Measurements from ENCODE around the gene TMEM117.
"Not testable (repeated sequence)": the region's sequence is repeated elsewhere in the genome, so short reads cannot be mapped to it uniquely, and the experiment has no call there.

Gene TMEM117

DNA sequence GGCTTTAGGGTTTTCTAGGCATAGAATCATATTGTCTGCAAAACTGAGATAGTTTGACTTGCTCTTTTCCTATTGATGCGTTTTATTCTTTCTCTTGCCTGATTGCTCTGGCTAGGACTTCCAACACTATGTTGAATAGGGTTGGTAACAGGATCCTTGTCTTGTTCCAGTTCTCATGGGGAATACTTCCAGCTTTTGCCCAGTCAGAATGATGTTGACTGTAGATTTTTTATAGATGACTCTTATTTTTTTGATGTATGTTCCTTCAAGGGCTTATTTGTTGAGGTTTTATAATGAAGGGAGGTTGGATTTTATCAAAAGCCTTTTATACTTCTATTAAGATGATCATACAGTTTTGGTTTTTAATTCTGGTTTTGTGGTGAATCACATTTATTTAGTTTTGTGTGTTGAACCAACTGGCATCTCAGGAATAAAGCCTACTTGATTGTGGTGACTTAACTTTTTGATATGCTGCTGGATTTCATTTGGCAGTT, 478.2 kb downstream of the TMEM117 start:
- no peak for DNase-seq

DNA sequence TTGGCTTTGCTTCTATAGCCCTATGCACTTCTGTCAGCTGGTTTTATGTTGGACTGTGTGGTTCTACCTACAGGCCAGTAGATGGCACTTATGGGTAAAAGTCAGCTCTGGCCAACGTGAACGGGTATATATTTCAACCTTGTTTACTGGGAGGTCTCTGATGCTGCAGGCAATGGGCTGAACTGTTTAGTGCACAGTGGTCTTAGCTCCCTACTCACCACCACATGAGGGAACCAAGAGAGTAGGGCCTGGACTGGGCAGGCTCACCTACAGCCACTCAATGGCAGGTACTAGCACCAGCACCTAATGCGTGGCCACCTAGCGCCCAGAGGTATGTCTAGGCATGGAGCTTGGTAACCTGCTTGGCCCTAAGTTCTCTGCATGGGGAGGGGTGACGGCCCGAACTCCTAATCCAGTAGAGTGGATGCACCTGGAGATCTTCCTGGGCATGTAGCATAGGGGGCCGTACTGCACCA, 481.8 kb downstream of the TMEM117 start:
- DNase-seq = no peak

- no peak for DNase-seq
These were observed 495.4 kb downstream of the TMEM117 start for GRCh38 chr12:44331269-44331668.

DNA sequence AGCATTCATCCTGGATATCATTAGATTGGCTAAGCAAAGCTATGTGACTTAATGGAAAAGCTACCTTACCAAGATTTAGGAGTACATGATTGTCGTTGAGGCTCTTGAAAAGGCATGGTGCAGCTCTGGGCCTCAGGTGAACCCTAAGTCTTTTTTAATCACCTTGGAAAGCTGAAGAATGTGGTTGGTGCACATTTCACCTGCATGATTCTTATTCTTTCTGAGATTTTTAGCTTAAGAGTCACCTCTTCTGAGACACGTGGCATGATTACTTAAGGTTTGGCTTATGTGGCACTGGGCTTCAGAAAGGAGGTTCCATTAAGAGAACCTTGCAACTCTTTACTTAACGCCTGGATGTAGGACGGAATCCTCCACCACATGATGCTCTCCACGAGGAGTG, 498.5 kb downstream of the TMEM117 start:
- DNase-seq = no peak

GRCh38 chr12:44335030-44335429, 499.1 kb downstream of the TMEM117 start:
- DNase-seq = no peak

DNA sequence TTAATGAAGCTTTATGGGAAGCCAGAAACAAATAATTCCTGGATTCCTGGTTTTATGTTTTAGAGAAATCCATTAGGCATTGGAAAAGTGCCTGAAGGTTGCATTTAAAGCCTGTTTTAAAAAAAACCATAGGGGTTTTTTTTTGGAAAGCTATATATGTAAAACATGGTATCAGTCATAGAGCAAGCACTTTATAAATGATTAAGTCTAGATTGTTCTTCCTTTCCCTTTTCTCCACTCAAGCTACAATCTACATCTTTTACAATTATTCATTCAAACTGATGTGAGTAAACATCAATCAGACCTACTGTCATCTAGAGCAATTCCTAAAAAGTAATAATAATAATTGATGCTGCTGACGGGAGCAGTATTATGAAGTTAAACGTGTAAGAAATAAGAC, 500.7 kb downstream of the TMEM117 start:
- no peak for DNase-seq

DNA sequence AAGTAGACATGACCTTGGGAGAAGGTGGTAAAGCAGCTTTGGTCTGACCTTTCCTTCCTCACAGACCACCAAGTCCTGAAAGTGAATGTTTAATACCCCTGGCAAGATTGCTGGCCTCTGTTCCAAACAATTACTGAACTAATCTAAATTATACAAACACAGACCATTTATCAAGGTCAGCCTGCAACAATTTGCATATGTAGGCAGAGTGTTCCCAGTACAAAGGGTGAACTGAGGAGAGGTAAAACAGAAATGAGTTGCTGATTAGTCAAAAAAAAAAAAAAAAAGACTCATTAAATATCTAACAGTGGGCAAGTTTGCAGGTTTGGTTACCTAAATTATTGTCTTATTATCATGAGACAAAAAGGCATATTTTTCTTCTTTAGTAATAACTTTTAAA, 506.5 kb downstream of the TMEM117 start:
- DNase-seq = no peak

DNA sequence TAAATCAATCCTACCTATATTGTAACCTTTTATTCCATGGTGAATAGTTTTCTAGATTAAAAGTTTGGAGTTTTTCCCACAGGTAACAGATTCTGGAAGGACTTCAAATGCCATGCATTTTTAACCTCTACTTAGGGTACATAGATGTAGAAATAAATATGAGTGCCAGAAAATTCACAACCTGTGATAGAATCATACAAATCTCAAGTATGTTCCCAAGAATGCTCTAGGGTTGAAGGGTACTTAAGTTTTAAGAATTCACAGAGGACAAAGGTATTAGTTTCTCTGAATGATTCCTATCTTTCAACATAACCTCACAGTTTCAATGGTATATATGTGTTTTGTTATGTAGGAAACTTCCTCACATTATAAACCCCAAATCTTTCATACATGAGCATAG, 511.3 kb downstream of the TMEM117 start:
- DNase-seq = no peak

DNA sequence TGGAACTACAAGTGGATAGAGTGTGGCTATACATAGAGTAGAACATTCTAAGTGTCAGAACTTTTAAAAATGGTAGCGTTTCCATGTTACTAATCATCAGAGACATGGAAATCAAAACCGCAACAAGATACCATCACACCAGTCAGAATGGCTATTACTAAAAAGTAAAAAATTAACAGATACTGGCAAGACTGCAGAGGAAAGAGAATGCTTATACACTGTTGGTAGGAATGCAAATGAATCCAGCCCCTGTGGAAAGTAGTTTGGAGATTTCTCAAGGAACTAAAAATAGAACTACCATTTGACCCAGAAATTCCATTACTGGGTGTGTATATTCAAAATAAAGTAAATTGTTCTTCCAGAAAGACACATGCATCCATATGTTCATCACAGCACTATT, 521.6 kb downstream of the TMEM117 start:
- DNase-seq = no peak

GRCh38 chr12:44358636-44359035, 522.8 kb downstream of the TMEM117 start:
- DNase-seq = no peak

GRCh38 chr12:44362947-44363346, 527.1 kb downstream of the TMEM117 start:
- DNase-seq = no peak

DNA sequence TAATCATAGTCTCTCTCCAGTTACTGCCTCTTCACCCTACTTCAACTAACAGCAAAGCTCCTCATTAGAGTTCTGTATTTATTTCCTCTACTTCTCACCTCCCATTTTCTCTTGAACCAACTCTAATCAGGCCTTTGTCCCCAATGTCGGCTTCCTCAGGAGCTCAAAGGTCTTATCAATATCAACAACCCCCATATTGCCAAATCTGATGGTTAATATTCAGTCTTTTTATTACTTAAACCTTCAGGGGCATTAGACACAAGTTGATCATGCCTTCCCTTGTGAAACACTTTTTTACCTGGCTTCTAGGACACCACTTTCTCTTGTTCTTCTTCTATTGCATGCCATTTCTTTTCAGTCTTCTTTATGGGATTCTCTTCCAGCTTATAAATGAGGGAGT, 531.3 kb downstream of the TMEM117 start:
- no peak for DNase-seq

DNA sequence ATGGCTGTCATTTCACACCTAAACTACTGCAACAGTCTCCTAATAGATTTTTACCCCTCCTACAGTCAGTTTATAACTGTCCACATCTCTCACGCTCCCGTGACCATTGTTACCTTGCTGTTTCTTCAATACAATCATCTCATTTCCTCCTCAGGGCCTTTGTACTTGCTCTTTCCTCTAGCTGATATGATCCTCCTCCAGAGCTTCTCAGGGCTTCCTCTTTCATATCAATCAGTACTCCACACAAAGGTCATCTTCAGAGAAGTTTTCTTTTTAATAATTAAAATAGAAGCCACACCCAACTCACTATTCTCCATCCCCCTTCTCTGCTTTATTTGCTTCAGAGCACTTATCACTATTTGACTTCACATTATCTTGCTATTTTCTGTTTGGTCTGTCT, 532.0 kb downstream of the TMEM117 start:
- no peak for DNase-seq

DNA sequence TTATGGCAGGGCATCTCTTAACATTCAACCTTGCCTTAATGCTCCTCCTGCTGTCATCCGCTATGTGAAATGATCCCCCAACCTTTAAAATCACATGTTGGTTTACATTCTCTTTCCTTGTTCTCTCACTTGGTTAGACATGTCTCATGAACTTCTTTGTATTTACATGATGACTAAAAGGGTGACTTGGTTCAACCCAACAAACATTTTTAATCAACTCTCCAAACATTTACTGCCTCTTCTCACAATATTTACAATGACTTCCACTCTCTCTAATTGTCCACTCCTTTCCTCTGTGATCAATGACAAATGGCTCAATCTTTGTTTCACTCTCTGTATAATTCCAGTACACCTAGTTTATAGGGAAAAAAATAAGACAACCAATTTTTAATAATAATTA, 534.1 kb downstream of the TMEM117 start:
- no peak for DNase-seq

GRCh38 chr12:44370982-44371381, 535.1 kb downstream of the TMEM117 start:
- DNase-seq = no peak

GRCh38 chr12:44372259-44372658, 536.4 kb downstream of the TMEM117 start:
- no peak for DNase-seq

DNA sequence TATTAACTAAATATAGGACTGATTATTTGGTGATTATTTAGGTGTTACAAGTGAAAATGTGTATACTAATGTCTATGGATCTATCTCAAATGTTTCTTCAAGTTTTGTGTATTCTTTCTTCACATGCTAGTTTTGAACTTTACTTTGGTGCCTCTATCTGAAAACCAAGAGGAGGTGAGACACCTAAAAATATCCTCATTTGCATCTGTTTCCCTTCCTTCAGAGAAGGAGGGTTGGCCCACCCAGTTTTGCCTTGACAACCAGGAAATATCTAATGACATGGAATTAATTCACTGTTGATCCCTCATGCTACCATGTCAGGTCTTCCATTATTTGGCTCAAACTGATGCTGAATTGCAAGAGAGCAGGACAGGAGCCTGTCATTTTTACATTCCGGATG, 539.8 kb downstream of the TMEM117 start:
- no peak for DNase-seq

GRCh38 chr12:44377443-44378187, 541.7 kb downstream of the TMEM117 start:
- DNase-seq = no peak

DNA sequence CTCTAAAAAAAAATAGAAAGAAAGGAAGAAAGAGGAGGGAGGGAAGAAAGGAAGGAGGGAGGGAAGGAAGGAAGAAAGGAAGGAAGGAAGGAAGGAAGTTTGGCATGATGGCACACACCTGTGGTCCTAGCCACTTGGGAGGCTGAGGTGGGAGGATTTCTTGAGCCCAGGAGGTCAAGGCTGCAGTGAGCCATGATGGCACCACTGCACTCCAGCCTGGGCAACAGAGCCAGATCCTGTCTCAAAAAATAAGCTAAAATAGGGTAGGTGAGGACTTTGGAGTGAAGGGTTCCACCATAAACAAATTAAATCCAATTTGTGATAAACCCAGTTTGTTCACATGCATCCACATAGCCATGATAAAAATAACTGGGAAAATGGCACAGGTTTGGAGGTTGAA, 543.2 kb downstream of the TMEM117 start:
- not testable (repeated sequence) for DNase-seq

- DNase-seq = no peak
These were observed 544.0 kb downstream of the TMEM117 start for GRCh38 chr12:44379831-44380230.

- DNase-seq = no peak
These were observed 545.0 kb downstream of the TMEM117 start for GRCh38 chr12:44380861-44381260.

GRCh38 chr12:44381341-44381740, 545.5 kb downstream of the TMEM117 start:
- DNase-seq = no peak

- no peak for DNase-seq
These were observed 548.3 kb downstream of the TMEM117 start for GRCh38 chr12:44384136-44384535.

DNA sequence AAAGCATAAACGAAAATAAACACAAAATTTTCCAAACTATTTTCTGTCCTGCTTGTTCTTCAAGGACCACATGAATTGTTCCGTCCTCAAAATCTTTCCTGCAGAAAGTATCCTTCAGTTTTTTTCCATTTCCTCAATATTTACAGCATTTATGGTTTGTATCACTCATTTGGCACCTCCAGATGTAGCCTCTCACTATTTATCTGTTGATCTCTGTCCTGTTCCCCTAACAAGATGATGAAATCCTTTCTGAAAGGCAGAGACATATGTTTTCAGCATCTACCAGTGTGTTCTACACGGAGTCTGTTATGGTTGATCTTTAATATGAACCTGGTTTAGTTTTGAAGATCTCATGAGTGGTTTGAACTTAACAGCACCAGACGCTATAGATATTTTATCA, 550.1 kb downstream of the TMEM117 start:
- DNase-seq = no peak

DNA sequence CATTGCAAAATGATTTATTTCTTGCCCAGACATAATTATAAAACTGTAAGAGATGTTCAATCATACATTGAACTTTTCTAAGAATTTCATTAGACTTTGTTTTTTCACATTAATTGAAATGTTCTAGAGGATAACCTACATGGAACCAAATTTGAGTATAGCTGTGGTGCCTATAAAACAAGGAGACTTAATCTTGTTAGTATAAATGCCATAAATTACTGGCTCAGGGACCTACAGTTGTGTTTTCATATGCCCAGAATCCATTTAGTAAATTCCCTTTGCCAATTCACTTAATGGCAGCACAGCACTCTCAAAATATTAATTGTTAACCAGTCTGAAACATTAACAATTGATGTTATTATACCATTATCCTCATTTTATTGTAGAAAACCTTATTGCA, 551.7 kb downstream of the TMEM117 start:
- DNase-seq = no peak
